Activated CD4-positive, alpha-beta T cell treated with anti-CD3 and anti-CD28 coated beads, Interleukin-2, amount 50 U/mL, for 16 hours (primary cell): ENCODE results near the gene COASY.
"Not testable (repeated sequence)": the region's sequence is repeated elsewhere in the genome, so short reads cannot be mapped to it uniquely, and the experiment has no call there.

ENCODE experiments used
- DNase-seq: peaks from one replicate; pipeline ENCODE4 v3.0.0-alpha.2; 2020

COASY gene

DNA sequence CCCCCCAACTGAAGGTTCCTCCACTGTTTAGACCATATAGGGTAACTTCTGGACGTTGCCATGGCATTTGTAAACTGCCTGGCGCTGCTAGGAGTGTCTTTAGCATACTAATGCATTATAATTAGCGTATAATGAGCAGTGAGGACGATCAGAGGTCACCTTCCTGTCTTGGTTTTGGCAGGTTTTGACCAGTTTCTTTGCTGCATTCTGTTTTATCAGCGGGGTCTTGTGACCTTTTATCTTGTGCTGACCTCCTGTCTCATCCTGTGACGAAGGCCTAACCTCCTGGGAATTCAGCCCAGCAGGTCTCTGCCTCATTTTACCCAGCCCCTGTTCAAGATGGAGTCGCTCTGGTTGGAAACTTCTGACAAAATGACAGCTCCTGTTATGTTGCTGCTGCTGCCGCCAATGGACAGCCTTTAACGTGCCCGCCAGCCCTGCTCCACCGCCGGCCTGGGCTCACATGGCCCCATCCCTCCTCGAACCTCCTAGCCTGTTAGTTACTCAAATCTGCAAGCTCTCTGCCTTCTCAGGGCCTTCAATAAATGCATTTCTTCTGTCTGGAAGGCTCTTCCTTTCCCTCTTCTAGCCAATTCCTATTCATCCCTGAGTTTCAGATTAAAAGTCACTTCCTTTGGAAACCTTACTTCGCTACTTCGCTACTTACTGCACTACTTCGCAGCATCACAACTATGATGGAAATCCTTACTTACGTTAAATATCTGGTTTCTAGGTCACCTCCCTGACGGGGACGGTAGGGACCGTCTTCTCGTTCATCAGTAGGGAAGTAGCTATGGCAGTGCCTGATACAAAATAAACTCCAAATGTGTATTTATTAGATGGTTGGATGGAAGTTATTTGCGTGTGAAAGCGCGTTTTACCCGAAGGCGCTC, 26.5 kb upstream of the COASY start:
- no peak for DNase-seq

- DNase-seq: peak; percentile 88
These were observed 25.9 kb upstream of the COASY start, which contains the start of gene NAGLU for GRCh38 chr17:42536048-42536371. NAGLU (plus strand) TSS chr17:42536241; CDS start chr17:42536273, 32 bp downstream.

- DNase-seq: peak; percentile 80
These were observed 25.4 kb upstream of the COASY start for GRCh38 chr17:42536372-42537155.

GRCh38 chr17:42537156-42537805, 24.7 kb upstream of the COASY start:
- DNase-seq: no peak

GRCh38 chr17:42537826-42538451, 24.0 kb upstream of the COASY start:
- DNase-seq: no peak

- no peak for DNase-seq
These were observed 23.5 kb upstream of the COASY start for GRCh38 chr17:42538482-42538881.

- not testable (repeated sequence) for DNase-seq
These were observed 21.4 kb upstream of the COASY start for GRCh38 chr17:42540558-42540957.

- DNase-seq: peak; percentile 55
These were observed 20.7 kb upstream of the COASY start for GRCh38 chr17:42541041-42541833.

- no peak for DNase-seq
These were observed 18.5 kb upstream of the COASY start for GRCh38 chr17:42543190-42544079.

- no peak for DNase-seq
These were observed 17.1 kb upstream of the COASY start for GRCh38 chr17:42544874-42545283.

DNA sequence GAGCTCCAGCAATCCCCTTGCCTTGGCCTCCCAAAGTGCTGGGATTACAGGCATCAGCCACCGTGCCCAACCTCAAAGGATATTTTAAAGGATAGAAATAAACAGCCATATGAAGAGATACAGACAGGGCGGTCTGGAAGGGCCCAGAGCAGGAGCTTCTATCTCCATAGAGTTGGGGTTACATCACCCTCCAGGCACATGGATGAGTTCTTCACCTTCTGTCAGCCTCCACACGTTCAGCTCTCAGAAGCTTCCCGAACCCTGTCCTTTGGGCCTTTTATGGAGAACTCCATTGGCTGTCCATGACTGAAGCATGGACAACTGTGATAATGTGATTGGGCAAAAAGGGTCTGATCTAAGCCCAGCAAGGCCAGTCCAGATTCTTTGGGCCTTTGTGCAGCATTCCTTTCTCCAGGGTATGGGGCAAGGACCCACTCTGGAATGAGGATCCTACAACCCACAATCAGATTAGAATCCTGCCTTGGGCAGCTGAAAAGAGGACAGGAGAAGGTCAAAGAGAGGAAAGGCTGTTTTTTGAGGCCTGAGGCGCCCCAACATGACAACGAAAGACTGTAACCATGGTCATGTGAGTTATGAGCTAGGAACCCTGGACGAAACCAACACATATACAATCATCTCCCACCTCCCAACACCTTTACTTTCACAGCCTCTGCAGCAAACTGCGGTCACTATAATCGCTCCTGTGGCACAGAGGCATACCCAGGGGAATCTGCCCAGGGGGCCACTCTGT, 16.0 kb upstream of the COASY start:
- DNase-seq: not testable (repeated sequence)

DNA sequence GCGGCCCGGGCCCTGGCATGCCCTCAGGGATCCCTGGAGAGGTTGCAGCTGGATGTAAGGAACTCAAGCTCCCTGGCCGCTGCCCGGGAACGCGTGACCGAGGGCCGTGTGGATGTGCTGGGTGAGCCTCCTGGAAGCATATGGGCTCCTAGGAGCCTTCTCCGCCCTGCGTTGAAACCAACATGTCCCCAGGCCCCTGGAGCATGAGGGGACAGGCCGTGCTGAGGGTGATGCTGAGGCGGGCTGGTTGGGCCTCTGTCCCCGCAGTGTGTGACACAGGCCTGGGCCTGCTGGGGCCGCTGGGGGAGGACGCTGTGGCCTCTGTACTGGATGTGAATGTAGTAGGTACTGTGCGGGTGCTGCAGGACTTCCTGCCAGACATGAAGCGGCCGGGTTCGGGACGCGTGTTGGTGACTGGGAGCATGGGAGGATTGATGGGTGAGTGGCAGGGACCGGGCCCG, 14.9 kb upstream of the COASY start:
- DNase-seq: no peak

DNA sequence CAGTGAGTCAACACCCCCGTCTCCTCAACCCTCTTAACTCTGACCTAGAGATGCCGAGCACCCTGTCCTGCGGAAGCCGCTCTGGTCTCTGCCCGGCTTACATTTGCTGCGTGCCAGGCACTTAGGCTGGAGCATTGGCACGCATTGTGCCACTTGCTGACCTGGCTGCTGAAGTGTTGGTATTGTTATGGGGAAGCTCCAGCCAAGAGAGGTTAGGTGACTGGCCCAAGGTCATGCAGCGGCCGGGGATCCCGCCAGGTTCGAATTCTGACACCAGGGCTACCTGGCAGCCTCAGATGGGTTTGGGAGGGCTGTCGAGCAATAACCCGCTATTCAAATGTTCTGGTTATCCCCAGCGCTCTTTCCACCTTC, 14.3 kb upstream of the COASY start:
- no peak for DNase-seq

GRCh38 chr17:42548070-42548837, 13.7 kb upstream of the COASY start:
- DNase-seq: peak; percentile 79

DNA sequence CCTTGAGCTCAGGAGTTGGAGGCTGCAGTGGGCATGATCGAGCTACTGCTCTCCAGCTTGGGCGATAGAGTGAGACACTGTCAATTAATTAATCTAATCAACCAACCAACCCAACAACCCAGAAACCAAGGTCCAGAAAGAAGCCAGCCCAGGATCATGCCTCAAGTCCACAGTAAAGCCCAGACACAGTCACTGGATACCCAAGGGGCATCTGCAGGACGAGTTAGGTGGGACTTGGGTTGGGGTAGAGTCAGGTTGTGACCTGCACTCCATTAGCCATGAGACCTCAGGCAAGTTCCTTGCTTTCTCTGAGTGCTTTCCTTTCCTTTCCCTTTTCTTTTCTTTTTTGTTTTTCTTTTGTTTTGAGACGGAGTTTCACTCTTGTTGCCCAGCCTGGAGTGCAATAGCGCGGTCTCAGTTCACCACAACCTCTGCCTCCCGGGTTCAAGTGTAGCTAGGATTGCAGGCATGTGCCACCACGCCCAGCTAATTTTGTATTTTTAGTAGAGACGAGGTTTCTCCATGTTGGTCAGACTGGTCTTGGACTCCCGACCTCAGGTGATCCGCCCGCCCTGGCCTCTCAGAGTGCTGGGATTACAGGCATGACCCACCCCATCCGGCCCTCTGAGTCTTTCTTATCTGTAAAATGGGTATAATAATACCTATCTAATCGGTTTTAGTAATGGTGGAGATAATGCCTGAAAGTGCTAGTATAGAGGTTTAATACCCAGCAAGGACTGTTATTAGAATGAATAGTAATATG, 12.8 kb upstream of the COASY start:
- no peak for DNase-seq

GRCh38 chr17:42552736-42553135, 9.2 kb upstream of the COASY start, which contains the start of gene HSD17B1:
HSD17B1 (plus strand) TSS chr17:42552923; CDS start chr17:42552934, 11 bp downstream.
- not testable (repeated sequence) for DNase-seq

GRCh38 chr17:42553161-42553818, 8.7 kb upstream of the COASY start:
- DNase-seq: no peak

DNA sequence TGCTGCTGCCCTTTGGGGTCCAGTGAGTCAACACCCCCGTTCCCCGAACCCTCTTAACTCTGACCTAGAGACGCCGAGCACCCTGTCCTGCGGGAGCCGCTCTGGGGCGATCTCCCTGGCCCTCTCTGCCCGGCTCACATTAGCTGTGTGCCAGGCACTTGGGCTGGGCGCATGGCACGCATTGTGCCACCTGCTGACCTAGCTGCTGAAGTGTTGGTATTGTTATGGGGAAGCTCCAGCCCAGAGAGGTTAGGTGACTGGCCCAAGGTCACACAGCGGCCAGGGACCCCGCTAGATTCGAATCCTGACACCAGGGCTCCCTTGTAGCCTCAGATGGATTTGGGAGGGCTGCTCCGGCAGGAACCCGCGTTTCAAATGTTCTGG, 8.1 kb upstream of the COASY start:
- no peak for DNase-seq
